K562 (cell line): ENCODE measurements around the gene KL.

ENCODE experiments used
- CTCF ChIP-seq, 3 experiments: IDR thresholded peaks in 2 of 3; conservative IDR thresholded peaks in 1 of 3; 2 replicates each; pipeline ENCODE4 v1.5.1; 2011 to 2012; ENCODE audit warnings: low read length in 3 of 3, mild to moderate bottlenecking in 3 of 3, control low read depth in 2 of 3, improper control_type of control experiment in 1 of 3, inconsistent platforms in 1 of 3, low read depth in 1 of 3, mixed read lengths in 1 of 3, moderate library complexity in 1 of 3; ENCODE audit not compliant: insufficient read depth in 2 of 3
- KDM1A ChIP-seq, 2 experiments: fragments of 450-650 bp; IDR thresholded peaks; 2 replicates each; pipeline ENCODE4 v1.6.1; 2016; ENCODE audit warnings: mild to moderate bottlenecking in 2 of 2
- NFIC ChIP-seq: fragments of 450-650 bp; IDR thresholded peaks from 2 replicates; pipeline ENCODE4 v1.6.1; 2017; ENCODE audit warnings: mild to moderate bottlenecking, inconsistent platforms
- POLR2AphosphoS2 ChIP-seq: IDR thresholded peaks from 2 replicates; pipeline ENCODE4 v1.6.1; 2012; ENCODE audit warnings: low read length, improper control_type of control experiment
- RAD21 ChIP-seq, 2 experiments: fragments of 250-450 bp in 1 of 2; fragments of 450-650 bp in 1 of 2; sonication (Bioruptor Pico) in 1 of 2; formaldehyde crosslinking in 1 of 2; IDR thresholded peaks in 1 of 2; conservative IDR thresholded peaks in 1 of 2; 2 replicates each; pipeline versions ENCODE4 v1.4.0 to v1.8.0; 2020 to 2022; ENCODE audit warnings: mild to moderate bottlenecking in 2 of 2, moderate library complexity in 1 of 2
- RAD51 ChIP-seq: fragments of 450-650 bp; IDR thresholded peaks from 2 replicates; pipeline ENCODE4 v1.7.1; 2016; ENCODE audit warnings: low read depth, mild to moderate bottlenecking, borderline replicate concordance
- SMC3 ChIP-seq: conservative IDR thresholded peaks from 2 replicates; pipeline ENCODE4 v1.6.1; 2011; ENCODE audit warnings: low read depth, low read length, improper control_type of control experiment; ENCODE audit not compliant: insufficient read depth
- TRIM24 ChIP-seq, 2 experiments: fragments of 450-650 bp; IDR thresholded peaks; 2 replicates each; pipeline ENCODE4 v1.6.1; 2016
- YY1 ChIP-seq, 3 experiments: IDR thresholded peaks; 2 replicates each; pipeline ENCODE4 v1.6.1; 2011; ENCODE audit warnings: low read length in 2 of 3, mild to moderate bottlenecking in 2 of 3, moderate library complexity in 2 of 3, borderline replicate concordance in 1 of 3, control low read depth in 1 of 3, low read depth in 1 of 3; ENCODE audit not compliant: insufficient read depth in 3 of 3, insufficient replicate concordance in 2 of 3, control insufficient read depth in 1 of 3, insufficient read length in 1 of 3; ENCODE audit errors: extremely low read depth in 1 of 3
- ZBTB40 ChIP-seq, 2 experiments: fragments of 450-650 bp in 1 of 2; sonication (generic) in 1 of 2; formaldehyde crosslinking in 1 of 2; IDR thresholded peaks; 2 replicates each; pipeline versions ENCODE4 v1.7.1 to v1.9.0; 2016 to 2022; ENCODE audit warnings: inconsistent platforms in 1 of 2, mild to moderate bottlenecking in 1 of 2, missing genetic modification reagents in 1 of 2

- TF ChIP-seq CTCF (IDR thresholded peaks at IDR 0.05 in 2 of 3, conservative IDR thresholded peaks at IDR 0.05 in 1 of 3; ENCODE audit: insufficient read depth in 2 of 3, low read depth in 1 of 3, low read length in 3 of 3) (no peak), KDM1A (IDR thresholded peaks at IDR 0.05) (no peak), POLR2AphosphoS2 (no peak), RAD21 (CRISPR knock-in tag; conservative IDR thresholded peaks at IDR 0.05 in 1 of 2, IDR thresholded peaks at IDR 0.05 in 1 of 2) (no peak), TRIM24 (IDR thresholded peaks at IDR 0.05) (no peak), RAD51 (no peak), ZBTB40 (IDR thresholded peaks at IDR 0.05) (no peak), ZBTB40 (CRISPR knock-in tag; IDR thresholded peaks at IDR 0.05) (no peak), SMC3 (no peak), YY1 (IDR thresholded peaks at IDR 0.05; ENCODE audit: borderline replicate concordance in 1 of 3, control insufficient read depth in 1 of 3, extremely low read depth in 1 of 3, insufficient read depth in 3 of 3, insufficient read length in 1 of 3, insufficient replicate concordance in 2 of 3, low read depth in 1 of 3, low read length in 2 of 3) (no peak), NFIC (no peak)
Observed at GRCh38 chr13:33052506-33053280, 36.5 kb downstream of the KL start.
